Activated naive CD4-positive, alpha-beta T cell treated with anti-CD3 and anti-CD28 coated beads, Interleukin-2, amount 50 U/mL, for 16 hours (primary cell): ENCODE results near the gene EML5.
A peak's percentile ranks its signal among the peaks of the same experiment; 100 is the strongest.

Experiments used
- DNase-seq: peaks from one replicate; pipeline ENCODE4 v3.0.0-alpha.2; 2020

Gene EML5

DNA sequence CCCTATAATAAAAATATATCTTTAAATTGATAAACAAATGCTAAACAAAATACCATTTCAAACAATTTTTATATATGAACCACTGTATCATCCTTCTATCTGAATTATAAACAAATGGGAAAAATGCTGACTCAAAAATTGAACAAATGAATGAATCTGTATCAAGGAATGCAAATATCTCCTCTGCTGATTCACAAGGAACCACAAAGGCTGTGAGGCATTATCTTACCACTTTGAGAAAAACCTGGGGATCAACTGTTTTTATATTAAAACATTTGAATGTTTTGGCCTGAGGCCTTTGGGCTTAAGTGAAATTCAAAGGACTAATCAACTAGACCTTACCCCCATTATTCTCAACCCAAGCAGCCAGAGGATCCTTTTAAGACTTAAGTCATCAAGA is 86.3 kb downstream of the EML5 start:
- DNase-seq = no peak

DNA sequence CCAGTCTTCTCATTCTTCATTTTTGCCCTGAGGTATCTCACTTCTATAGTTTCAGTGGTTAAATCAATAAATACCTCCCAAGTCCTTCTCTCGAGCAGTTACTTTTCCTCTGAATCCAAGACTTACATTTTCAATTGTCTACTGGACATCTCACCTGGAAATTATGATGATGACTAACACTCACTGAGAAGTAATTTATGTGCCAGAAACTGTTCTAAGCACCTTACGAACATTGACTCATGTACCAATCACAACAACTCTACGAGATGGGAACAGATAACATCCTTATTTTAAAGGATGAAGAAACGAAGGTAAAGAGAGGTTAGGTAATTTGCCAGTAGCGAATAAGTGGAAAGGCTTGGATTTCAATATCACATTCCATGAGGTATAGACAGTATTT is 94.1 kb downstream of the EML5 start:
- no peak for DNase-seq

DNA sequence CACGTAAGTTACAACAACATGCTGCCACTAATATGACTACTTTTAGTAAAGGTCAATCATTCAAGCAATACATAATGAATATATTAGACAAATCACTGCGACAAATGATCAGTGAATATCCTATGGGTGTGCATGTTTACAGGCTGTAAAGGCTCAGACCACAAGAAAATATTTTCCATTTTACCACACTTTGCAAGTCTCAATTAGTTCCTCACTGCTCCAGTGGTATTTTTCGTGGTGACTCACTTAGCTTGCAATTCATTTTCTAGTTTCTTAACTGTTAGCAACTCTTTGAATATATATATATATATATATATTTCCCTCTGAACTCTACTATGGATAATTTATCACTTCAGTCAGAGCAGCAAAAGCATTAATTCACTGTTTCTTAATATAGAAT is 96.9 kb downstream of the EML5 start:
- DNase-seq = no peak

DNA sequence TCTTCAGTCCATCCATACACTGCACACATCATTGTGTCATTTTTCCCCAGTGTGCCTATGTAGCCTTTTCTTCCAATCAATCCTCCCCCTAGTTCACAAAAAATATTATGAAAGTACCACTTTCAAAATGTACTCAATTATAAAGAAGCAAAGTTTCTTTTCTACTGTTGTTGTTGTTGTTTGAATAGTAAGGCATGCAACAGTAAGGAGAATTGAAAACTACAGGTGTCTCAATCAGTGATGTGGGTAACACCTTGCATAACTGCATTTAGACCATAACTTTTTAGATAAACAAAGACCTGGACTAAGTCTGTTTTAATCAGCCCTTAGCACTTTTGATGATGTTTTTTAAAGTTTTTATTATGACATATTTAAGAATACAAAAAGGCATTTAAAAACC is 104.4 kb downstream of the EML5 start:
- no peak for DNase-seq

DNA sequence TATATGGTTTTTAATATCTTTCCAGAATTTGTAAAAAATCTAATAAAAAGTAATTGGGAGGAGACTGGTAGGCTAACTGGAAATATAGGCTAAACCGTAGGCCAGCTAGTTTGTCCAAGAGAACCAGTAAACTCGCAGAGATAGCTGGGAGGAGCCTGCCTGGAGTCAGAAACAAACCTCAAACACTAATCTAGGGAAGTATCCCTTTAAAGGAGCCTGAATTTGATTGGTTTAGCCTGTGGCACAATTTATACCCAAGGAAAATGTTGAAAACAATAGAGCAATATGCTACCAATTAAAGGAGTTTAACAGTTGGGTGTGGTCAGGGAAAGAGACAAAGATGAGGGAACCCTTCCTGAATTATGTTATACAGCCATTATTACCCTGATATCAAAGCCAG is 109.6 kb downstream of the EML5 start:
- DNase-seq = no peak

DNA sequence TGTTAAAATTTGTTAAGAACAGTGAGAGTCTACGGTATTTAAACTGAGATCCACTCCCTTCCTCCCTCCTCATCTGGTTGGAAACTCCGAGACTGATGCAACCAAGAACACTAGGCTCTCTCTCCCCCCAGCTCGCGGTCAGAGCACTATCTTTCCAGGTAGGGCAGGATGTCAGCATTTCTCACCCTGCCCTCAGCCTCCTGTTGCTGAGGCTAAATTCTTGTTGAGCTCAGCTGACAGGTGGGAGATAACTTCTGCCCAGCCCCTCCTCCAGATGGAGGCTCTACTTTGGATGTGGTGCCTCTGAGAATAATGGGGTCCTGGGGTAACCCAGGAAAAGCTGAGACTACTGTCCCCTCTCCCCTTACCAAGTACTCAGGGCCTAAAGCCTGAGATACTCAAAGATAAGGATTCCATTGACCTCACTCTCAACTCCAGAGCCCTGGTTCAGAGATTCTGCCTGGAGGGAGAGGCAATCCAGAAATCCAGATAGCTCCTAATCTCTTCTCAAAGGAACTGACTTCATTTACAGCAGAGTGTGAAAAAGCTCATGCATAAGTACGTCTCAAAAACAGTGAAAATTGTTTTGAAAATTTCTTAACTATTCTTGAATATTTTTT is 110.1 kb downstream of the EML5 start:
- no peak for DNase-seq

DNA sequence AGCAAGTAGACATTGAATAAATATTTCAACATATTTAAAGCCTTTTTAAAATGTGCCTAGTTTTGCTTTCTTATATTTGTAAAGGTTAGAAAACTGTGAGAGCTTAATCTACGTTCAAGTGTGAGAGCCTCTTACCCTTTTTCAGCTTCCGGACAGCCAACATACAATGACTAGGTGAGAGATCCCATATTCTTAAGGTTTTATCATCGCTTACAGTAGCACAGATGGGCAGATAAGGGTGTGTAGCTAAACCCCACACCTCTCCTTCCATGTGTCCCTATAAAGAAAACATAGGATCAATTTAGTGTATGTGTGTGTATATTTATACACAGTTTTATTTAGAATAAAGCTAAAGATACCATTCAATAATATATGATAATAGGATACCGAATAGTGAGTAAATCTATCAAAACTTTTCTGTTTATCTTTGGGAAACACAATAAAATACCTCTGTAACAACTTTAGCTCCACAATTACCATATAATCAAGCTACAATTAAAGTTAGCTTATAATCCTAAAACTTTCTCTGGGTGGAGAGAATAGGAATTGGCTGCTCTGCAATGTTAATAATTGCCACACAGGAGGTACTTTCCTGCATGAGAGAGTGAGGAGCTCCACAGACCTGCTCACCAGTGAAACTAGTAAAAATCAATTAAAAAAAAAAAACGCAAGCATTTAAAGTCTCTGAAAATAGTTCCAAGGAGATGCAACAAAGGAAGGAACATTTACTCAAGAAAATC is 110.8 kb downstream of the EML5 start:
- DNase-seq = no peak

DNA sequence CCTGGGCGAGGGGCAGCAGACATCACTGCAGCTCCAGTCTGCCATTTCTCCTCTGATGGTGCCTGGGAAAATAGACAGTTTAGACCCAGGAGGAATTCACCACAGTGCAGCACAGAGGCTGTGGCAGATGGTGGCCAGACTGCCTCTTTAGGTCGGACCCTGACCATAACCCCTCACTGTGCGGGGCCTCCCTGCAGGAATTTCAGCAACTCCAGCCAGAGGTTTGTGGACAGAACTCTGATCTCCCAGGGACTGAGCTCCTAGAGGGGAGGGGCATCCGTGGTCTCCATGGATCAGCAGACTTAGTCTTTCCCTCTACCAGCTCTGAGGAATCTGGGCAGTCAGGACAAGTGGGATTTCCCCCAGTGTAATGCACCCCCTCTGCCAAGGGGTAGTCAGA is 123.4 kb downstream of the EML5 start:
- DNase-seq = no peak

DNA sequence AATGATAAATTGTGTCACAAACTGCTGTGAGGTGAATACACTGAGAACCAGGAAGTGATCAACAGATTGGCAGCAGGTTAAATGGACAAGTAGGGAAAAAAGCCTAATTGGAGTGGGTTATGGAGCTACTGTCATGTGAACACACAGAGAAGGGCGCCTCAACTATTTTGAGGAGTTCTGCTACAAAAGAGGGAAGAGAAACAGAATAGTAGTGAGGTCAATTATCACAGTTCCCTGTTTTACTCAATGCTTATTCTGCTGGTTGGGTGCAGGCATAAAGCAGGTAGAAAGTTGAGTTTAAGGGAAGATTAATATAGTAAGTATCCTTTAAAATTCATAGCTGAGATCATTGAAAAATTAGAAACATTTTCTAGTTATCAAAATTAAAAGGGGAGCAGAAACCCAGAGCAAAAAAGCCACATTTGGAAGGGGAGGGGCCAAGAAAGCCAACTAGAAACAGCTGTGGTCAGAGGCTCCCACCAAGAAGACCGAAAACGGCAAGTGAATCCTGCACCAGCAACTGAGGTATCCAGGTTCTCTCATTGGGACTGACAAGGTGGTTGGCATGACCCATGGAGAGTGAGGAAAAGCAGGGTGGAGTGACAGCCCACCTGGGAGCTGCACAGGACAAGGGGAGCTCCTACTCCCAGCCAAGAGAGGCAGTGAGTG is 124.2 kb downstream of the EML5 start:
- no peak for DNase-seq

DNA sequence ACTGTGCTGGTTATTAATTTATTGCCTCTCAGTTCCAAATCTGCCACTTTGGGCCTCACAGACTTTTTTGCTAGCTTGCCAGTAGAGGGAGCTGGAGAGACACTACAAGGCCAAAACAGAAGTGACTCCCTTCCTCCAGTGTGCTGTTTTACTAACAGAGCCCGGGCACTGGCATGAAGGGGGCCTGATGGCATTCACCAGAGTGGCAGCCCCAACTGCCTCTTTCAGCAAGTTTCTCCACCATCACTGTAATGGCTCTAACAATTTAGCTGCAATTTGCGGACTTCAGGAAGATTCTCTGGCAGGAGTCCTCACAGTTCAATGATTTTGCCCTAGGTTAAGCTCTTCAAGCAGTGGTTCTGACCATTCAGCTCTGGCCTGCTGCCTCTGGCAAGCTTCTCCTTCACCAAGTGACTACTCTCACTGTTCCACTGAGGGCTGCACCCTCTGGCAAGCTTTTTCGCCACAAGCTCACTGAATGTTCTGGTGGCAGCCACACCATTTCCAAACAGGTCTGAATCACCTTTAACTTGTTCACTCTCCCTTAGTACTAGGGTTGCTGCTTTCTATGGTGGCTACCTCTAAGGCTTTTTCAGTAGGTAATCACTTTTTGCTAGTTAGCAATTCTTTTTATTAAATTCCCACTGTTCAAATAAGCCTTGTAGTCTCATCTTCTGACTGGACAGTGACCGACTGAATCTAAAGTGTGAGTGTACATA is 125.0 kb downstream of the EML5 start:
- DNase-seq = peak; percentile 30

DNA sequence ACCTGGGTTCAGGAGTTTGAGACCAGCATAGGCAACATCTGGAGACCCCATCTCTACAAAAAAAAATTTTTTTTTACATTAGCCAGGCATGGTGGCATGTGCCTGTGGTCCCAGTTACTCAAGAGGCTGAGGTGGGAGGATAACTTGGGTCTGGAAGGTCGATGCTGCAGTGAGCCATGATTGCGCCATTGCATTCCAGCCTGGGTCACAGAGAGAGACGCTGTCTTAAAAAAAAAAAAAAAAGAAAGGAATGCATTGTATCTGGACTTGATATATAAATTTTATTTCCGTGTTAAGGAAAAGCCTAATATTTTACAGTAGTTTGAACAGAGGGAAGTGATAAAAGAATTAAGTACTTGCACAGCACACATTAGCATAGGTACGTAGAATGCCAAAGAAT is 132.7 kb downstream of the EML5 start:
- no peak for DNase-seq

DNA sequence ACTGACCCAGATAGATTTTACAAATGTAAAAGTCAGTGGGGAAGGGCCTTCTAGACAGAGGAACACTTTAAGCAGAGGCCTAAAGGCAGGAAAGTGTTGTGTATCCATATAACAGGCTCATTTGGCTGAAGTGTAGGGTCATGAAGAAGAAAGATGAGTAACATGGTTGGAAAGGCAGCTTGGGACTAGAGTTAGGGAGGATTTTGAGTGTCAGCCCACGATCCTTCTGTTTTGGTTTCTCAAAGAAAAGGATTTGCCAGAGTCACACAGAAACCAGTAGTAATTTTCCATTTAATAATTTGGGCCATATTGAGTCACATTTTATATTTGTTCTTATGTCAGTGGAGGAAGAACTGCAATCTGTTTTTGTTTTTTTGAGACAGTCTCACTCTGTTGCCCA is 153.5 kb downstream of the EML5 start:
- DNase-seq = no peak

DNA sequence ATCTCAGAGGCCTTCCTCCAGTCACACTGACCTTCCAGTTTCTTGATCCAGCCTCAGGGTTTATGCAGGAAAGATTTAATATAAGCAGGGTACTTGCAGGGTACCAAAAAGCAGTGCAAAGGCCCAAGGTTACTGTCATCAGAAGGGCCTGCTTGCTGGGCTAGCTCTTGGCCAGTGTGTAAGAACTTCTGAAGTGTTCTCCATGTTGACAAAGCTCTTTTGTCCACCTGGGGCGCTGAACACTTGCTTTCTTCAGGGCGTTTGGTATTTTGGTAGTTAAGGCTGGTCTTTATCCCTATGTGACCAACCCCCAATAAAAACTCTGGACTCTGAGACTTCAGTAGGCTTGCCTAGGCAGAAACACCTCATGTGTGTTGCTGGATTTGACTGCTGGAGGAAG is 160.2 kb downstream of the EML5 start:
- DNase-seq = no peak

DNA sequence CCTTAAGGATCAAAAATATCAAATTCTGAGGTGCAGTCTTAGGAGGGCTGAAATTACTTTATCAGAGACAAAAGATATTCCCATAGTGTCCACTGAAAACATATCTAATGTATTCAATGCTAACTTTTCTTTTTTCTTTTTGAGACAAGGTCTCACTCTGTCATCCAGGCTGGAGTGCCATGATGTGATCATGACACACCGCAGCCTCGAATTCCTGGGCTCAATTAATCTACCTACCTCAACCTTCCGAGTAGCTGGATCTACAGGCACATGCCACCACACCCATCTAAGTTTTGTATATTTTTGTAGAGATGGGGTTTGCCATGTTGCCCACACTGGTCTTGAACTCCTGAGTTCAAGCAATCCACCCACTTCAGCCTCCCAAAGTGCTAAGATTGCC is 161.7 kb downstream of the EML5 start:
- no peak for DNase-seq

DNA sequence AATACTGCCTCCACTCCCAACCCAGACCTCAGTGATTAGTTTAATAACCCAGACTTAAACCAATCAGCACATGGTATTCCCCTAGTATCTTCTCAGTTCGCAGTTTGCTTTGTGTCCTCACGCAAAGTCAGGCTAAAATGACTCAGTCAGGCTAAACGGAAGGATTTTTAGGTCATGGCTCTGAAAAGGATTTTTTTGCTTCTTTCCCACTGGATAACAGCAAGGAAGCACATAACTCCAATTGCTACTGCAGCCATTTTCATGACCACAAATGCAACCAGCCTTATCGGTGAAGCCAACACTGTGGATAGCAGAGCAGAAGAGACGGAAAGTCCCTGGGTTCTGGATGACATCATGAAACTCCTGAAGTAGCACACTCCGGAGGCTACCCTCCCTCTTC is 162.2 kb downstream of the EML5 start:
- DNase-seq = no peak

DNA sequence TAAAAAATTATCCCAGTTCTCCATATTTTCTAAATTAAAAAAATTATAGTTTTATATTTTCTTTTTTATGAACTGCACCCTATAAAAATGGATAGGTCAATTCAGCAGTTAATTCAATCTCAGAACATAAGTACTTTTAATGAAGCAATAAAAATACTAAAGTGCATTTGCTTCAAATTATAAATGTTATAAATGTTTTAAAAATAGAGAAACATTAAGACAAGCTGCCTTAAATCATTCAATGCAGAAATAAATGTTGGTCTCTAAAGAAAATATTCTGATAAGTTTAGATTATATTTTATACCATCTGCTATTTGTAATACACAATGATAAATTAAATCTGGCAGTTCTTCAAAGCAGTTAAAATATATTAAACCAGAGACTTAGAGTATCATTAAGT is 164.3 kb downstream of the EML5 start:
- DNase-seq = no peak

DNA sequence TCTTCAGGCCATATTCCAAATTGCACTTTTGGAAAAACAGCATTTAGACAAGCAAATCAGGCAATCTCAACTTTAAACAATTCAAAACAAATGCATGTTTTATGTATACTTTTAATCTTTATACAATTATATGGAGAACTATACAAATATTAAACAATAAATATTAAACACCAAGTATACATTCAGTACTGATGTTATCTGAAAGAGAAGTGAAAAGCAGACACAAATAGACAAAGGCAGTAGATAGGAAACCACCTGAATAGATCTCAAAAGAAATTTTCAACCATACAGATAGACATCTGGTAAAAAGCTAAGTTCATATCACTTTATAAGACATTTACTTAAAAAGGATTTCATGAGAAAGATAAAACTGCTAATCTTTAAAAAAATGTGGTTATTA is 164.7 kb downstream of the EML5 start:
- no peak for DNase-seq

DNA sequence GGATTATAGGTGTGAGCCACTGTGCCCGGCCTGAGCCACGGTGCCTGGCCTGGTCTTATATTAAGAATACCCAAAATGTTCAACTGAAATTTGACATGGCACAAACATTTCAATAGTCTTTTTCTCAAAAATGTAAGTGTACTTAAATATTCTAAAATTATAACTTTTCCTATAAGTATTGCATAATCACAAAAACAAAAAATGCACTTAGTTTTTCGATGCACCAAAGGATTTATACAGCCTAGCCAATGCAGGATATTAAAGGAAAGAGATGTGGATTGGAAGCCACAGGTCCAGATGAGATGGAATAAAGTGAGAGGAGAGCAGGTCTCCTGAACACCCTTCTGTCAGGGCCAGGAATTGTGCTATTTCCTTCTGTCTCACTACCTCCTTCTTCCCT is 167.1 kb downstream of the EML5 start:
- DNase-seq = no peak

DNA sequence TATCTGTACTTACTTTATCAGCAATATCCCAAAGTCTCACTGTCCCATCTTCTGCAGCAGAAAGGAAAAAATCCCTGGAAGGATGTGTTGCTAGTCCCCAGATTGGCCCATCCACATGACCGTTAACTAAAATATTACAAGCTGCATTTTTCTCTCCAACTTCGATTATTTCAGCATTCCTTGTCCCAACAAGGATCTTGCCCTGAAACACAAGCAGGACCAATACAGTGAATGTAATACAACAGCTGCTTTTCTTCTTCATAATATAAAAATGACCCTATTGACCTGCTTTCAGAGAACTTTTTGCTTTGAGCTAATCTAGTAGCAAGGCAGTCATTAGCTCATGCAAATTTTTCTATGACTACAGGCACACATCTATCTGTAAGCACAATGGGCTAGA is 171.7 kb downstream of the EML5 start:
- DNase-seq = no peak

DNA sequence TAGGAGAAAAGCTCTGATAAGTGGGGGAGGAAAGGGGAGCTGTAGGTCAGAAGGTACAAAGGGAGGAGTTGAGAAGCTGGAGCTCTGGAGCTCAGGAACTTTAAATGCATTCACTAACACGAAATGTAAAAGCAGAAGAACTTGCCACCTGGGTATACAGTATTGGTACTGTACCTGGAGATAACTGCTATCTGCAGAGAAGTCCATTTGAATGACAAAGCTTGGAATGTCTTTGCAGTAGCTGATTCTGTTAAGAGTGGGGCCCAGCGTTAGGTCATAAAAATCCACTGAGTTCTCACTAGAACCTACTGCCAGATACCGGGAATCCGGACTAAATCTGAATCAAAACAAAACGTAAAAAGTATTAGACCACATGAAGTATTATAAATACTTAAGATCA is 174.3 kb downstream of the EML5 start:
- DNase-seq = no peak

DNA sequence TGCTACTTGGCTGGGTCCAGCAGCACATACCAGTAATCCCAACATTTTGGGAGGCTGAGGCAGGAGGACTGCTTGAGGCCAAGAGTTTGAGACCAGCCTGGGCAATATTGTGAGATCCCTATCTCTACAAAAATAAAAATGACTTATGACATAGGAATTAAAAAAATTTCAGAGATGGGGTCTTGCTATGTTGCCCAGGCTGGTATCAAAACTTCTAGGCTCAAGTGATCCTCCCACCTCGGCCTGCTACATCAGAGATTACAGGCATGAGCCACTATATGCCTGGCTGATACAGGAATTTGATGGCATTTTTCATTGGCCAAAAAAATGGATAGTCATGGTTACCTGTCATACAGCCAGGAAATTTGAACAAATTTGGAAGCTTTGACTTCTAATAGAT is 175.3 kb downstream of the EML5 start:
- no peak for DNase-seq

DNA sequence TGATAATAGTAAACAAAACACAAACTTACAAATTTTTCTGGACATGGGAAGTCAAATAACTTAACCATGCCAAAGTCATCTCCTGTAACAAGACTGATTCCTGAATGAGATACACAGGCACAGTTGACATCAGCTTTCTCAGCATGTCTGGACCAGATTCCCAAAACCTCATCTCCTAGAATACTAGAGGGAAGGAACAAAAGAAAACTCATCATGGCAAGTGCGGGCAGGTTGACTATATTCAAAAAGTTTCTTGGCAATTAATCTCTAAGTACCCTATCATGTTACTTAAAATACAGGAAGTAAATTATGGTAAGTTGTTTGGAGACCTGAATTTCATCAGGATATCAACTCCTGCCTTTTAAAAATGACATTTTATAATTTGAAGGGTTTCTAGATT is 176.1 kb downstream of the EML5 start:
- no peak for DNase-seq

DNA sequence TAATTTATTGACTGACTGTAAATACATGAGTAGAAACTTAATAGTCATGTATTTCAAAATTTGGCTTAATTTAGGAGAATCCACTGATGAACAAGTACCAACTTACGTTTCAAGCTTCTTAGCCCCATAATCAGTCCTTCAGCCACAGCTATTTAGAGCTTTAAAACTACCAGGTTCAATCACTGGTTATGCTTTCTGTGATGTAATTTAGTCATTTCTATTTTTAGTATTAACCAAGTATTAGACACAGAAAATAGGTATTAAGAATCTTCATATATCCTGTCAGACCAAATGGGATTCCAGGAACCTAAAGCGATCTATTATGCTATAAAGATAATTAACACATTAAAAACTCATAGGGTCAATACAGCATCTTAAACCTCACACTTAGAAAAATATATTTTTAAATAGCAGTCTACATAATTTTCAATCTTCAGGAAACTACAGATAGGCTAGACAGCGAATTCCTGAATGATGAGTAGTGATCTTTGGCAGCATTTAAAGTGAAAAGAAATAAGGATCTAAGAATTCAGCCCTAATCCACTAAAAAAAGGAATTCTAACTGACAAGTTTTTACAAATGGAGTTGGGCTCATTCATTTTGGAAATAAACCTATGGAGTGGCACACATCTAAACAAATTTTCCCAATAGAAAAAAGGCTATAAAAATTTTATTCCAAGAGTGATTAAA is 178.4 kb downstream of the EML5 start:
- no peak for DNase-seq
